Thyroid gland (tissue), 4 donors: ENCODE results near the gene OBP2B. TPM values are rescaled to one million over a fixed set of nuclear protein-coding genes. Genes with fewer than 3 reads are reported as not detected.
"Not testable (repeated sequence)": the region's sequence is repeated elsewhere in the genome, so short reads cannot be mapped to it uniquely, and the experiment has no call there.

Experiments used
- DNase-seq, 2 donors: peaks; one replicate each; pipeline ENCODE4 v3.0.0-alpha.2; 2019
- H3K27ac ChIP-seq, 3 donors: fragments of 200-600 bp; sonication (generic); 1 replicate in 2 of 3; 2 replicates in 1 of 3; pipeline ENCODE4 v1.5.1; 2016 to 2019; ENCODE audit warnings: mild to moderate bottlenecking in 1 of 3, moderate library complexity in 1 of 3
- H3K27me3 ChIP-seq: fragments of 200-600 bp; sonication (generic); one replicate; pipeline ENCODE4 v1.5.1; 2019
- H3K36me3 ChIP-seq, 2 donors: fragments of 200-600 bp; sonication (generic); one replicate each; pipeline ENCODE4 v1.5.1; 2016 to 2019
- H3K4me1 ChIP-seq, 2 donors: fragments of 200-600 bp; sonication (generic); one replicate each; pipeline ENCODE4 v1.5.1; 2017 to 2019
- H3K4me3 ChIP-seq, 3 donors: fragments of 200-600 bp; sonication (generic); replicated peaks in 1 of 3; 1 replicate in 2 of 3; 2 replicates in 1 of 3; pipeline ENCODE4 v1.5.1; 2016; ENCODE audit warnings: mild to moderate bottlenecking in 1 of 3
- H3K9me3 ChIP-seq: fragments of 200-600 bp; sonication (generic); one replicate; pipeline ENCODE4 v1.5.1; 2017
- POLR2A ChIP-seq, 2 donors: fragments of 450-650 bp; IDR thresholded peaks; one replicate each; pipeline ENCODE4 v1.6.1; 2017; ENCODE audit warnings: antibody characterized with exemption in 2 of 2, mild to moderate bottlenecking in 2 of 2, moderate library complexity in 1 of 2
- WGBS, 2 donors: methylation state at CpG; one replicate each; pipeline ENCODE4 v1.1.5; 2017; 5-methylcytosine and 5-hydroxymethylcytosine counted together
- intact Hi-C: fragments of 100-400 bp; cut with DNase I; formaldehyde crosslinking; loops from one replicate; pipeline ENCODE4 v1.15.1; 2023
- total RNA-seq, 4 donors: library from RNA; depleted of rRNA; stranded (reverse); fragments of >200 nt; gene quantifications; one replicate each; pipeline ENCODE4 v1.2.3, GENCODE V29; 2016
- TF ChIP-seq, protein P1 (sequence below), 6 experiments: fragments of 200-600 bp in 3 of 6; fragments of 450-650 bp in 3 of 6; sonication (generic) in 3 of 6; IDR thresholded peaks; one replicate each; pipeline ENCODE4 v1.5.1; 2016 to 2019; ENCODE audit warnings: antibody characterized with exemption in 6 of 6, mild to moderate bottlenecking in 2 of 6, inconsistent platforms in 1 of 6, moderate library complexity in 1 of 6

The OBP2B gene
- total RNA-seq, 4 donors from 2014 or later: not detected

DNA sequence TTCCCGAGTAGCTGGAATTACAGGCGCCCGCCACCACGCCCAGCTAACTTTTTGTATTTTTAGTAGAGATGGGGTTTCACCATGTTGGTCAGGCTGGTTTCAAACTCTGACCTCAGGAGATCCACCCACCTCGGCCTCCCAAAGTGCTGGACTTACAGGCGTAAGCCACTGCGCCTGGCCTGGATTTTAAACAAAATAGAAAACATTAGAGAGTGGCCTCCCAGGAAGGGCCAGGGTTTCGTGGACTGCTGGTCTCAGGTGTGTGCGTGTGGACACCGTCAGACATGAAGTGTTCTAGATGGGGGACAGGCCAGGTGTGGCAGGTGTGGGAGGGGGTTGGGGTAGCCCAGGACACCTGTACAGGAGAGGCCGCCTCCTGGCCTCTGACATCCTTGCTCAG is 38.3 kb downstream of the OBP2B start:
- no peak for TF ChIP-seq POLR2A (IDR thresholded peaks at IDR 0.05)
- TF ChIP-seq, protein P1, sequence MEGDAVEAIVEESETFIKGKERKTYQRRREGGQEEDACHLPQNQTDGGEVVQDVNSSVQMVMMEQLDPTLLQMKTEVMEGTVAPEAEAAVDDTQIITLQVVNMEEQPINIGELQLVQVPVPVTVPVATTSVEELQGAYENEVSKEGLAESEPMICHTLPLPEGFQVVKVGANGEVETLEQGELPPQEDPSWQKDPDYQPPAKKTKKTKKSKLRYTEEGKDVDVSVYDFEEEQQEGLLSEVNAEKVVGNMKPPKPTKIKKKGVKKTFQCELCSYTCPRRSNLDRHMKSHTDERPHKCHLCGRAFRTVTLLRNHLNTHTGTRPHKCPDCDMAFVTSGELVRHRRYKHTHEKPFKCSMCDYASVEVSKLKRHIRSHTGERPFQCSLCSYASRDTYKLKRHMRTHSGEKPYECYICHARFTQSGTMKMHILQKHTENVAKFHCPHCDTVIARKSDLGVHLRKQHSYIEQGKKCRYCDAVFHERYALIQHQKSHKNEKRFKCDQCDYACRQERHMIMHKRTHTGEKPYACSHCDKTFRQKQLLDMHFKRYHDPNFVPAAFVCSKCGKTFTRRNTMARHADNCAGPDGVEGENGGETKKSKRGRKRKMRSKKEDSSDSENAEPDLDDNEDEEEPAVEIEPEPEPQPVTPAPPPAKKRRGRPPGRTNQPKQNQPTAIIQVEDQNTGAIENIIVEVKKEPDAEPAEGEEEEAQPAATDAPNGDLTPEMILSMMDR (IDR thresholded peaks at IDR 0.05): no peak

DNA sequence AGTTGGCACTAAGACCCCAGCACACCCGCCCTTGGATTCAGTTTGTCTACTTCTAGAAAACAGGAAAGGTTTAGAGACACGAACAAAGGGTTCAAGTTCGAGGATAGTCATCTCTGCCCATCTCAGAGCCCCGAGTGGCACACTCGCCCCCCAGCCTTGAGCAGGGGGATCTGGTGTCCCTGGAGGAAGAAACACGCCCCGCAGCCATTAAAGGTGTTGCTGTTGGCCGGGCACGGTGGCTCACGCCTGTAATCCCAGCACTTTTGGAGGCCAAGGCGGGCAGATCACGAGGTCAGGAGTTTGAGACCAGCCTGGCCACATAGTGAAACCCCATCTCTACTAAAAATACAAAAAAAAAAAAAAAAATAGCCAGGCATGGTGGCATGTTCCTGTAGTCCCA is 39.4 kb downstream of the OBP2B start:
- H3K36me3 ChIP-seq, H3K4me1 ChIP-seq, DNase-seq, H3K9me3 ChIP-seq, H3K27ac ChIP-seq, H3K4me3 ChIP-seq, H3K27me3 ChIP-seq, intact Hi-C loops: not testable (repeated sequence)
- 88 to 97% methylated on average over 12 of the region's 12 CpGs for WGBS, 2 donors

More for the DNA sequence above, 38.3 kb downstream of the OBP2B start:
- intact Hi-C loops: no loop called here
- no peak overlapping the region for H3K4me3 ChIP-seq
- no peaks in the 10 kb centered on the region for H3K27me3 ChIP-seq
- no peaks in the 10 kb centered on the region for H3K36me3 ChIP-seq
- DNase-seq: no peak
- no peaks in the 10 kb centered on the region for H3K9me3 ChIP-seq
- no peaks in the 10 kb centered on the region for H3K4me1 ChIP-seq
- WGBS, 2 donors: 85 to 89% methylated on average over 11 of the region's 11 CpGs
- H3K27ac ChIP-seq: no peak overlapping the region

DNA sequence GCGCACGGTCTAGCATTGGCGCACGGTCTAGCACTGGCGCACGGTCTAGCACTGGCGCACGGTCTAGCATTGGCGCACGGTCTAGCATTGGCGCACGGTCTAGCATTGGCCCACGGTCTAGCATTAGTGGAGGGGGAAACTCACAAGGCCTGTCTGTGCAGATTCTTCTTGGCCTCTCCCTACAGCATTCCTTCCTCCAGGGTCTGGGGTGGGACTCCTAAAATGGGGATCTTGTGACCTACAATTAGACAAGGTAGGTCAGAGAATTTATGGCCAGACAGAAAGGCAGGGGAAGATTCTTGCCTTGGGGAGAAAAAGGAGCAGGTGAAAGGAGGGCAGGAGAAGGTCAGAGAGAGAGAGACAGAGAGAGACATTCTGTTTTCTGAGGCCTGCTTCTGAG is 39.9 kb downstream of the OBP2B start:
- Histone ChIP-seq H3K27ac (no peak overlapping the region), H3K36me3 (no peaks in the 10 kb centered on the region), H3K4me1 (peaks cover 3 to 10% of the 10 kb centered on the region in 2 donors), H3K9me3 (no peaks in the 10 kb centered on the region), H3K4me3 (no peak overlapping the region), H3K27me3 (no peaks in the 10 kb centered on the region)
- WGBS, 2 donors: 91 to 93% methylated on average over 13 of the region's 13 CpGs
- intact Hi-C loops: no loop called here
- DNase-seq: no peak
- TF ChIP-seq, protein P1 (IDR thresholded peaks at IDR 0.05): no peak
- TF ChIP-seq POLR2A (IDR thresholded peaks at IDR 0.05): no peak

DNA sequence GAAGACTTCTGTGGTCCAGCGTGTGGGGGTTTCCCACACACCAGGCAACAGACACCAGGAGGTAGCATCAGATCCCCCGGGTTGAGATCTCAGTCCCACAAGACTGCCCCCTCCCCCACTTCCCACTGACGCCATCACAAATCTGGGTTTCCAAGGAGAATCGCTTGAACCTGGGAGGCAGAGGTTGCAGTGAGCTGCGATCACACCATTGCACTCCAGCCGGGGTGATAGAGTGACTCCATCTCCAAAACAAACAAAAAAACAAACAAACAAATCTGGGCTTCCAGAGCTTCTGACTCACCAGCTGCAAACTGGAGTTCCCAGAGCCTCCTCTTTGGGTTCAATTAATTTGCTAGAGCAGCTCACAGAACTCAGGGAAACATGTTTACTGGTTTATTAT is 40.6 kb downstream of the OBP2B start:
- Histone ChIP-seq H3K27ac (no peak overlapping the region), H3K36me3 (no peaks in the 10 kb centered on the region), H3K27me3 (no peaks in the 10 kb centered on the region), H3K9me3 (no peaks in the 10 kb centered on the region), H3K4me1 (peaks cover 8 to 14% of the 10 kb centered on the region in 2 donors), H3K4me3 (no peak overlapping the region)
- 39 to 56% methylated on average over 3 to 6 of the region's 6 CpGs for WGBS, 2 donors
- DNase-seq: no peak
- intact Hi-C loops: no loop called here
- TF ChIP-seq POLR2A (IDR thresholded peaks at IDR 0.05): no peak
- TF ChIP-seq, protein P1 (IDR thresholded peaks at IDR 0.05): no peak

DNA sequence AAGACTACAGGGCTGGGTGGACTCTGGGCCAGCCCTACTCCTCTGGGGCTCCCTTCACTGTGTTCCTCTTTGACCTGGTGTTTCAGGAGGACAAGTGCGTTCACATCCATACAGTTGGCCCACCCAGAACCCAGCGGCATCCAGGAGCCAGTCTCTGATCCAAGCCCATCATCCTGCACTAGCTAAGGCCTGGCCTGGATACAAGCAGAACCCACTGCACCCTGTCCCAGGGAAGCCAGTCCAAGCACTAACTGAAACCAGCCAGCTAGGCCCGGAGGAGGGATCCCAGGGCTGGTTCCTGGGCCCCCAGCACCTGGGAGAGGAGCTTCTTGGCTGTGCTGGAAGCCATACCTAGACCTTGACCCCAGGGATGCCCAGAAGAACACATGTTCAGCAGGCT is 41.3 kb downstream of the OBP2B start:
- H3K9me3 ChIP-seq: no peaks in the 10 kb centered on the region
- DNase-seq: no peak
- no peaks in the 10 kb centered on the region for H3K27me3 ChIP-seq
- no peak overlapping the region for H3K4me3 ChIP-seq
- intact Hi-C loops: no loop called here
- H3K27ac ChIP-seq: no peak overlapping the region
- H3K4me1 ChIP-seq: peaks cover 14 to 19% of the 10 kb centered on the region in 2 donors
- WGBS, 2 donors: 87 to 95% methylated on average over 3 of the region's 3 CpGs
- TF ChIP-seq POLR2A (IDR thresholded peaks at IDR 0.05): no peak
- TF ChIP-seq, protein P1 (IDR thresholded peaks at IDR 0.05): no peak
- no peaks in the 10 kb centered on the region for H3K36me3 ChIP-seq
